Right lobe of liver (tissue), 6 donors: ENCODE data around the gene KCNS3. TPM values are rescaled to one million over a fixed set of nuclear protein-coding genes. Genes with fewer than 3 reads are reported as not detected.

Experiments
- ATAC-seq, 4 donors: fragments of 200-7000 bp; cut with Tn5 transposase; one replicate each; pipeline ENCODE4 v1.9.1; 2020; ENCODE audit warnings: mild to moderate bottlenecking in 4 of 4, moderate library complexity in 4 of 4
- DNase-seq, 3 donors: peaks; one replicate each; pipeline ENCODE4 v3.0.0-alpha.2; 2020
- H3K27ac ChIP-seq, 3 donors: fragments of 200-600 bp; one replicate each; pipeline ENCODE4 v1.8.0; 2022
- H3K27me3 ChIP-seq, 2 donors: fragments of 200-600 bp; one replicate each; pipeline ENCODE4 v1.8.0; 2022
- H3K36me3 ChIP-seq, 4 donors: fragments of 200-600 bp; sonication (generic) in 1 of 4; one replicate each; pipeline versions ENCODE4 v1.5.1 to v1.8.0; 2017 to 2022; ENCODE audit warnings: control low read depth in 1 of 4
- H3K4me1 ChIP-seq, 4 donors: fragments of 200-600 bp; sonication (generic) in 1 of 4; one replicate each; pipeline versions ENCODE4 v1.5.1 to v1.8.0; 2017 to 2022; ENCODE audit warnings: control low read depth in 1 of 4
- H3K4me3 ChIP-seq, 3 donors: fragments of 200-600 bp; one replicate each; pipeline ENCODE4 v1.8.0; 2022
- H3K9me3 ChIP-seq, 4 donors: fragments of 200-600 bp; sonication (generic) in 1 of 4; one replicate each; pipeline versions ENCODE4 v1.5.1 to v1.8.0; 2017 to 2022; ENCODE audit warnings: control low read depth in 1 of 4
- CTCF ChIP-seq, 4 donors: fragments of 200-600 bp in 3 of 4; fragments of 450-650 bp in 1 of 4; IDR thresholded peaks; one replicate each; pipeline versions ENCODE4 v1.5.1 to v1.8.0; 2016 to 2022; ENCODE audit warnings: antibody characterized with exemption in 4 of 4, mild to moderate bottlenecking in 2 of 4
- POLR2A ChIP-seq: fragments of 450-650 bp; IDR thresholded peaks from one replicate; pipeline ENCODE4 v1.6.1; 2017; ENCODE audit warnings: antibody characterized with exemption, mild to moderate bottlenecking
- WGBS: methylation state at CpG from one replicate; pipeline ENCODE4 v1.1.6; 2018; ENCODE audit warnings: low coverage, low lambda C conversion rate; ENCODE audit not compliant: insufficient coverage; ENCODE audit errors: missing lambda C conversion rate; 5-methylcytosine and 5-hydroxymethylcytosine counted together
- intact Hi-C, 2 donors: fragments of 100-400 bp; cut with DNase I; formaldehyde crosslinking; loops; one replicate each; pipeline versions ENCODE4 v1.11.2 to v1.14.1; 2022
- total RNA-seq, 6 experiments: library from RNA; depleted of rRNA in 2 of 6; stranded (reverse); fragments of >200 nt in 2 of 6; fragmentation: NEBNext Ultra II Directional in 3 of 6; extraction: Animal tissue kit (Norgen Biotek cat#: 25700) in 3 of 6; gene quantifications; one replicate each; pipeline versions ENCODE4 v1.1.0 to v1.2.4, GENCODE V29; 2016 to 2023
- donor health status: DM: no; HTN: yes; CAD: no.
- donor health status: DM: no; HTN: no; CAD: no.
- donor health status: DM: no; HTN: no; CAD: no.
- donor health status: DM: no; HTN: yes; CAD: no.
- donor health status: DM: no; HTN: yes; CAD: no.

The KCNS3 gene
- total RNA-seq, 6 experiments from 2014 or later = 1.3 to 6.8 (median 2.9) TPM

- Histone ChIP-seq H3K4me3 (no peak overlapping the region), H3K4me1 (no peaks in the 10 kb centered on the region), H3K27ac (no peak overlapping the region), H3K36me3 (no peaks in the 10 kb centered on the region), H3K27me3 (no peaks in the 10 kb centered on the region), H3K9me3 (no peaks in the 10 kb centered on the region)
- ATAC-seq (no peak), DNase-seq (no peak)
- intact Hi-C loops = no loop called here
- TF ChIP-seq CTCF (IDR thresholded peaks at IDR 0.05) = no peak
- TF ChIP-seq POLR2A = no peak
- WGBS = 82% methylated on average over 2 of the region's 2 CpGs
These were observed 96.9 kb downstream of the KCNS3 start for GRCh38 chr2:17975401-17975800.

GRCh38 chr2:17976871-17977746 is 98.6 kb downstream of the KCNS3 start:
- DNase-seq = no peak
- no peak for ATAC-seq
- H3K9me3 ChIP-seq = no peaks in the 10 kb centered on the region
- H3K4me3 ChIP-seq = no peak overlapping the region
- WGBS = 64% methylated on average over 6 of the region's 6 CpGs
- no peak for TF ChIP-seq POLR2A
- no peak for TF ChIP-seq CTCF (IDR thresholded peaks at IDR 0.05)
- H3K27ac ChIP-seq = no peak overlapping the region
- no peaks in the 10 kb centered on the region for H3K36me3 ChIP-seq
- intact Hi-C loops = no loop called here
- H3K4me1 ChIP-seq = no peaks in the 10 kb centered on the region
- H3K27me3 ChIP-seq = no peaks in the 10 kb centered on the region

GRCh38 chr2:17979707-17980106 is 101.2 kb downstream of the KCNS3 start:
- no peak for DNase-seq
- intact Hi-C loops = no loop called here
- H3K27ac ChIP-seq = no peak overlapping the region
- ATAC-seq = no peak
- no peak overlapping the region for H3K4me3 ChIP-seq
- H3K27me3 ChIP-seq = no peaks in the 10 kb centered on the region
- TF ChIP-seq POLR2A (no peak), CTCF (IDR thresholded peaks at IDR 0.05) (no peak)
- no peaks in the 10 kb centered on the region for H3K4me1 ChIP-seq
- no peaks in the 10 kb centered on the region for H3K9me3 ChIP-seq
- no peaks in the 10 kb centered on the region for H3K36me3 ChIP-seq

GRCh38 chr2:17981936-17982335 is 103.5 kb downstream of the KCNS3 start:
- no peaks in the 10 kb centered on the region for H3K27me3 ChIP-seq
- H3K9me3 ChIP-seq = no peaks in the 10 kb centered on the region
- no peak for TF ChIP-seq POLR2A
- no peak for TF ChIP-seq CTCF (IDR thresholded peaks at IDR 0.05)
- ATAC-seq (no peak), DNase-seq (no peak)
- H3K27ac ChIP-seq = no peak overlapping the region
- no peaks in the 10 kb centered on the region for H3K4me1 ChIP-seq
- H3K4me3 ChIP-seq = no peak overlapping the region
- whole genome bisulfite sequencing = 62% methylated on average over 3 of the region's 3 CpGs
- no peaks in the 10 kb centered on the region for H3K36me3 ChIP-seq
- intact Hi-C loops = no loop called here

Other genes starting within 250 kb of the KCNS3 start
- 10 to 100 TPM in 3 of 6 experiments, 1 to 10 TPM in 3; 8.1 to 14.4 (median 10.2) TPM for gene SMC6, start 124.9 kb upstream of the KCNS3 start, total RNA-seq
- gene GEN1, start 124.5 kb upstream of the KCNS3 start, total RNA-seq = 10 to 100 TPM in 1 of 6 experiments, 1 to 10 TPM in 5; 6.0 to 15.6 (median 6.5) TPM
- not detected for gene MSGN1, start 62.2 kb upstream of the KCNS3 start, total RNA-seq